K562 (cell line): ENCODE measurements around the gene ZNF438.

Experiments used
- DPF2 ChIP-seq: fragments of 450-650 bp; IDR thresholded peaks from 2 replicates; pipeline ENCODE4 v1.6.1; 2016
- KDM1A ChIP-seq, 2 experiments: fragments of 450-650 bp; IDR thresholded peaks; 2 replicates each; pipeline ENCODE4 v1.6.1; 2016; ENCODE audit warnings: mild to moderate bottlenecking in 2 of 2
- MXI1 ChIP-seq: IDR thresholded peaks from 2 replicates; pipeline ENCODE4 v1.6.1; 2011; ENCODE audit warnings: low read depth, mild to moderate bottlenecking, improper control_type of control experiment, low read length
- NFE2 ChIP-seq: IDR thresholded peaks from 2 replicates; pipeline ENCODE4 v1.6.1; 2014; ENCODE audit warnings: antibody characterized with exemption, low read depth
- NR2F6 ChIP-seq: fragments of 450-650 bp; formaldehyde crosslinking; IDR thresholded peaks from 2 replicates; pipeline ENCODE4 v1.4.0; 2020; ENCODE audit warnings: mild to moderate bottlenecking
- ZNF121 ChIP-seq: sonication (generic); formaldehyde crosslinking; conservative IDR thresholded peaks from 2 replicates; pipeline ENCODE4 v1.8.0; 2022; ENCODE audit warnings: missing genetic modification reagents
- ZNF263 ChIP-seq: sonication (generic); formaldehyde crosslinking; IDR thresholded peaks from 2 replicates; pipeline ENCODE4 v1.8.0; 2022; ENCODE audit warnings: mild to moderate bottlenecking, missing genetic modification reagents, borderline replicate concordance

DNA sequence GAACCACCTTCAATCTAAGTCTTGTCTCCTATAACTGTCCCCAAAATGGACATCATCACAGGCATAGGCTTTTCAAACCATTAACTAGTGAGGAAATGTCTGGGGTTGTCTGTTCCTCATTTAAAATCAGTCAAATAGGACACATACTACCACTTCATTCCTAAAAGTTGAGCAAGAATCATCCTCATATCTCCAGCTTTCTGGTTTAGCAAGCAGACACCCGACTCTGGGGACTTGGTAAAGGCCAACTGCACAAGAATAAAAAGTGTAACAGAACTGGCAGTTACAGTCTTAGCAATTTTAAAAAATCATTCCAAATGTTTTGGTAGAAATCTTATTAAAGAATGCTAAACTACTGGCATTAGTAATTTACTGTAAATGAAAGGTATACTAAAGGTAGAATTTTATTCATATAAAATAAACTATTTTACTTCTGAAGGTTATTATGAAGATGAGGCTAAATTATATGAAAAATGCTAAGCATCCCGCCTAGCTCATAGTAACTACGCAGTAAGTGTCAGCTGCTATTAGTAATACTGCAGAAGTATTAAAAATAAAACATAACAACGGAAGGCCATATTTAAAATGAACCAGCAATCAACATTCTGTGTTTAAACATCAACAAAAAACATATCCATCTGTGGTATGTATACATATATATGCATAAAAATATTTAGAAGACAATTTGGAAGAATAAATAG, 60.8 kb downstream of the ZNF438 start:
- TF ChIP-seq NFE2 = no peak
- no peak for TF ChIP-seq NR2F6 (CRISPR knock-in tag)
- no peak for TF ChIP-seq DPF2
- TF ChIP-seq ZNF121 = no peak
- no peak for TF ChIP-seq MXI1
- TF ChIP-seq ZNF263 (CRISPR knock-in tag) = no peak
- no peak for TF ChIP-seq KDM1A (IDR thresholded peaks at IDR 0.05)
